Measurements from ENCODE around the gene SORL1-AS1.
A peak's percentile ranks its signal among the peaks of the same experiment; 100 is the strongest.

The SORL1-AS1 gene

GRCh38 chr11:121450401-121450800 is 2.4 kb downstream of the SORL1-AS1 start:
- no peak overlapping the region for H3K27ac Mint-ChIP-seq
- H3K9me3 Mint-ChIP-seq: no peaks in the 10 kb centered on the region
- H3K36me3 Mint-ChIP-seq: no peaks in the 10 kb centered on the region
- H3K4me1 Mint-ChIP-seq: peaks cover 30% of the 10 kb centered on the region
- DNase-seq (ENCODE audit: low spot score in 2 of 2, unreplicated experiment in 2 of 2): no peak
- H3K27me3 Mint-ChIP-seq (ENCODE audit: low read depth): peaks cover 5% of the 10 kb centered on the region
- no peak overlapping the region for H3K4me3 Mint-ChIP-seq
- TF ChIP-seq CTCF (IDR thresholded peaks at IDR 0.05; ENCODE audit: unreplicated experiment): no peak

GRCh38 chr11:121449626-121450025 is 3.1 kb downstream of the SORL1-AS1 start:
- no peak for DNase-seq (ENCODE audit: low spot score in 2 of 2, unreplicated experiment in 2 of 2)
- H3K27ac Mint-ChIP-seq: no peak overlapping the region
- H3K9me3 Mint-ChIP-seq: no peaks in the 10 kb centered on the region
- H3K36me3 Mint-ChIP-seq: no peaks in the 10 kb centered on the region
- TF ChIP-seq CTCF (IDR thresholded peaks at IDR 0.05; ENCODE audit: unreplicated experiment): no peak
- peaks cover 23% of the 10 kb centered on the region for H3K4me1 Mint-ChIP-seq
- no peak overlapping the region for H3K4me3 Mint-ChIP-seq
- peaks cover 5% of the 10 kb centered on the region for H3K27me3 Mint-ChIP-seq (ENCODE audit: low read depth)

GRCh38 chr11:121449123-121449522 is 3.6 kb downstream of the SORL1-AS1 start:
- no peak for DNase-seq (ENCODE audit: low spot score in 2 of 2, unreplicated experiment in 2 of 2)
- Mint-ChIP-seq H3K4me3 (no peak overlapping the region), H3K36me3 (no peaks in the 10 kb centered on the region), H3K9me3 (no peaks in the 10 kb centered on the region), H3K4me1 (peaks cover 19% of the 10 kb centered on the region), H3K27ac (no peak overlapping the region), H3K27me3 (ENCODE audit: low read depth) (peaks cover 4% of the 10 kb centered on the region)
- no peak for TF ChIP-seq CTCF (IDR thresholded peaks at IDR 0.05; ENCODE audit: unreplicated experiment)

DNA sequence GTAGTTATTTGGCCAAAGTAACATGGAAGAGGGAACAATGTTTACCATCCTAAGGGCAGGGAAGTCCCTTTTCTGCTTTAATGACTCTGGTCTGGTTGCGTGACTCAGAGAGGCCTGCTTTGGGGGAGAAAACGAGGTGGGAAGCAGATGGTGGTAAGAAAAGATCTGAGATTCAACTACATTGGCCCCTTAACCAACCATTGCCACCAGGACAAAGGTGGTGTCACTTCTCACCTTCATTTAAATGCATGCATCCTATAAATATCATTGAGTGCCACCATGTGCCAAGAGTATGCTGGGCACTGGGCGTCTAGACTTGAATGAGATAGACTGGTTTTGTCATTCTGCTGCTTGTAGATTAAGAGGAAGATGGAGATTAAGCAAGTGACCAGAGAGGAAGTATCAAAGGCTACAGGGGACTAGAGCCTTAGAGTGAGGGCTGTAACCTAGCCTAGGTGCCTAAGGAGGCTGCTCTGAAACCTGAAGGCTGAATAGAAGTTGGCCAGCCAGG is 4.3 kb downstream of the SORL1-AS1 start:
- no peaks in the 10 kb centered on the region for H3K36me3 Mint-ChIP-seq
- no peaks in the 10 kb centered on the region for H3K9me3 Mint-ChIP-seq
- no peak for DNase-seq (ENCODE audit: low spot score in 2 of 2, unreplicated experiment in 2 of 2)
- no peak overlapping the region for H3K4me3 Mint-ChIP-seq
- H3K27me3 Mint-ChIP-seq (ENCODE audit: low read depth): peaks cover 4% of the 10 kb centered on the region
- H3K4me1 Mint-ChIP-seq: peaks cover 17% of the 10 kb centered on the region
- no peak overlapping the region for H3K27ac Mint-ChIP-seq
- no peak for TF ChIP-seq CTCF (IDR thresholded peaks at IDR 0.05; ENCODE audit: unreplicated experiment)

DNA sequence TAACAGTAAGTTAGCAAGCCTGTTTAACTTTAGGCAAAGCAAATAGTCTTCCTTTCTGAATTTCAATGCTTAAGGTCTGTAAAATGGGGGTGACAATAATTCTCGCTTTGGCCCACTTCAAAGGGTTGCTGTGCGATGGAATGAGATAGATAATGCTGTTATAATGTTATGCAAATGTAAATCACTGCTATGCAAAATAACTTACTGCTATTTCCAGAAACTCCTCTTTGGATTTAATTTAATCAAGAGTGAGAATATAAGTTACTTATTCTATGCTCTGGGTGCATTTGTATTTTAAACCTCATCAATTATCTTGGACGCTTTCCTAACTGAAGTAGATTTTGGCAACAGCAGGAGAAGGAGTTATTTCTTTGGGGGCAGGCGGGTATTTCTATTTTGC is 4.8 kb downstream of the SORL1-AS1 start:
- Mint-ChIP-seq H3K9me3 (no peaks in the 10 kb centered on the region), H3K4me1 (peaks cover 14% of the 10 kb centered on the region), H3K4me3 (no peak overlapping the region), H3K27me3 (ENCODE audit: low read depth) (peaks cover 4% of the 10 kb centered on the region), H3K36me3 (no peaks in the 10 kb centered on the region), H3K27ac (no peak overlapping the region)
- TF ChIP-seq CTCF (IDR thresholded peaks at IDR 0.05; ENCODE audit: unreplicated experiment): no peak
- DNase-seq (ENCODE audit: low spot score in 2 of 2, unreplicated experiment in 2 of 2): no peak

DNA sequence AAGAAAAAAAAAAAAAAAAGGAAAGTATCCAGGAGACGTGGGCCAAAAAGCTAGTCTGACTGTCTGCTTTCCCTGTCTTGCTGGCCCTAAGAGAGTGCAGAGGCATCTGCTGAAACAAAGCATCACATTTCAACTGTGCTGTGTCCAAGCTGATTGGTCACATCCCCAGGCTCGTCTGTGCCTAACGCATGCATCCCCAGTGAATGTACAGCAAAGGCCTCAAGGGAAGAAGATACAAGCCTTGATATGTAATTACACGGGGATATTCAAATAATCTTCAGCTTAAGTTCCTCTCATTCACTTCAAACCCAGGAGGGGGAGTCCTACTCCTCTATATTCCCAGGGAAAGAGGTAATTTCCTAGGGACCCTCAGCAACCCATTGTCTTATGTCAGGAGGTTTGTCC is 6.0 kb downstream of the SORL1-AS1 start:
- peaks cover 9% of the 10 kb centered on the region for H3K4me1 Mint-ChIP-seq

More for the DNA sequence above, 6.0 kb downstream of the SORL1-AS1 start:
- no peaks in the 10 kb centered on the region for H3K36me3 Mint-ChIP-seq
- H3K9me3 Mint-ChIP-seq: no peaks in the 10 kb centered on the region
- peak overlapping the region; percentile 57 for H3K27ac Mint-ChIP-seq
- no peak for DNase-seq (ENCODE audit: low spot score in 2 of 2, unreplicated experiment in 2 of 2)
- no peak overlapping the region for H3K4me3 Mint-ChIP-seq
- no peak for TF ChIP-seq CTCF (IDR thresholded peaks at IDR 0.05; ENCODE audit: unreplicated experiment)
- H3K27me3 Mint-ChIP-seq (ENCODE audit: low read depth): no peaks in the 10 kb centered on the region
